Mammary epithelial cell (primary cell): ENCODE measurements around the gene HUNK.

Experiments used
- EZH2 ChIP-seq: IDR thresholded peaks from 2 replicates; pipeline ENCODE4 v1.6.1; 2012; ENCODE audit warnings: low read length, inconsistent platforms, borderline replicate concordance
- TF ChIP-seq, protein P1 (sequence below), 2 donors: IDR thresholded peaks in 1 of 2; conservative IDR thresholded peaks in 1 of 2; 2 replicates each; pipeline ENCODE4 v1.5.1; 2011 to 2012; ENCODE audit warnings: inconsistent platforms in 2 of 2, low read length in 2 of 2, mild to moderate bottlenecking in 2 of 2, control low read depth in 1 of 2, low read depth in 1 of 2; ENCODE audit not compliant: insufficient read depth in 1 of 2; ENCODE audit errors: extremely low read depth in 1 of 2

DNA sequence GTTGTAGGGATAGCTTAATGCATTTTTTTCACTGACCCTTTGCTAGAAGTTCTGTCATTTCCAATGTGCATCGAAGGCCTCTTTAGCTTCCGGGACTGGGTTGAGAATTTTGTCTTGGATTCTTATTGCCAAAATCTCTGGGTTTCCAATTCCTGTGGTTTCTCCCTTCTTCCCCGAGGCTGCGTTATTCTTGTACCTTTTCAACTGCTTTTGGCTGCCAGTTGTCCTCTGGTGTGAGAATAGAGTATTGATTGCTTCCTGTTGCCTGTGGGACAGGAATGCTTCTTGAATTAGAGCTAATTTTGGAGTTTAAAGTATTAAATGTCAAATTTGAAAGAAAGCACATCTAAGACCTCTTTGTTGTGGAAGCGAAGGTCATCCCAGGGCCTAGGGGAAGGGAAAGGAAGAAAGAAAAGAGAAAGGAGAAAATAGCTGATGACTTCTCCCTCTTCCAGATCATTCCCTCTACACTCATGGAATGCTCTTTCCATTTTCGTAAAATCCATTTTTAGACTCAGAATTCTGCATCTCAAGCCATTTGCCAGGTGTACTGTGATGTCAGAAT lies 21.1 kb downstream of the HUNK start:
- TF ChIP-seq, protein P1, sequence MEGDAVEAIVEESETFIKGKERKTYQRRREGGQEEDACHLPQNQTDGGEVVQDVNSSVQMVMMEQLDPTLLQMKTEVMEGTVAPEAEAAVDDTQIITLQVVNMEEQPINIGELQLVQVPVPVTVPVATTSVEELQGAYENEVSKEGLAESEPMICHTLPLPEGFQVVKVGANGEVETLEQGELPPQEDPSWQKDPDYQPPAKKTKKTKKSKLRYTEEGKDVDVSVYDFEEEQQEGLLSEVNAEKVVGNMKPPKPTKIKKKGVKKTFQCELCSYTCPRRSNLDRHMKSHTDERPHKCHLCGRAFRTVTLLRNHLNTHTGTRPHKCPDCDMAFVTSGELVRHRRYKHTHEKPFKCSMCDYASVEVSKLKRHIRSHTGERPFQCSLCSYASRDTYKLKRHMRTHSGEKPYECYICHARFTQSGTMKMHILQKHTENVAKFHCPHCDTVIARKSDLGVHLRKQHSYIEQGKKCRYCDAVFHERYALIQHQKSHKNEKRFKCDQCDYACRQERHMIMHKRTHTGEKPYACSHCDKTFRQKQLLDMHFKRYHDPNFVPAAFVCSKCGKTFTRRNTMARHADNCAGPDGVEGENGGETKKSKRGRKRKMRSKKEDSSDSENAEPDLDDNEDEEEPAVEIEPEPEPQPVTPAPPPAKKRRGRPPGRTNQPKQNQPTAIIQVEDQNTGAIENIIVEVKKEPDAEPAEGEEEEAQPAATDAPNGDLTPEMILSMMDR (conservative IDR thresholded peaks at IDR 0.05 in 1 of 2, IDR thresholded peaks at IDR 0.05 in 1 of 2; ENCODE audit: extremely low read depth in 1 of 2, insufficient read depth in 1 of 2, low read depth in 1 of 2, low read length in 2 of 2) = no peak
- no peak for TF ChIP-seq EZH2
